Stomach (tissue), 4 donors: Measurements from ENCODE around the gene LYRM4.

ENCODE experiments used
- CTCF ChIP-seq, 7 experiments: fragments of 450-650 bp in 4 of 7; fragments of 200-600 bp in 3 of 7; sonication (generic) in 3 of 7; IDR thresholded peaks; one replicate each; pipeline ENCODE4 v1.5.1; 2016 to 2019; ENCODE audit warnings: antibody characterized with exemption in 7 of 7, control low read depth in 2 of 7, mild to moderate bottlenecking in 1 of 7
- EP300 ChIP-seq: sonication (generic); formaldehyde crosslinking; IDR thresholded peaks from one replicate; pipeline ENCODE4 v1.6.1; 2017; ENCODE audit warnings: antibody characterized with exemption
- POLR2A ChIP-seq, 4 donors: fragments of 450-650 bp; IDR thresholded peaks; one replicate each; pipeline ENCODE4 v1.6.1; 2016; ENCODE audit warnings: antibody characterized with exemption in 4 of 4, control low read depth in 2 of 4, mild to moderate bottlenecking in 1 of 4, moderate library complexity in 1 of 4
- POLR2AphosphoS5 ChIP-seq, 3 donors: sonication (generic); formaldehyde crosslinking; IDR thresholded peaks; one replicate each; pipeline ENCODE4 v1.6.1; 2016; ENCODE audit warnings: antibody characterized with exemption in 3 of 3

GRCh38 chr6:5100806-5101205 is 159.9 kb downstream of the LYRM4 start:
- no peak for TF ChIP-seq POLR2A (IDR thresholded peaks at IDR 0.05)
- TF ChIP-seq CTCF (IDR thresholded peaks at IDR 0.05): no peak
- TF ChIP-seq POLR2AphosphoS5 (IDR thresholded peaks at IDR 0.05): no peak
- no peak for TF ChIP-seq EP300
